Measurements from ENCODE around the gene TMEM221.

The TMEM221 gene

GRCh38 chr19:17471410-17472125, 23.1 kb upstream of the TMEM221 start:
- DNase-seq = no peak

DNA sequence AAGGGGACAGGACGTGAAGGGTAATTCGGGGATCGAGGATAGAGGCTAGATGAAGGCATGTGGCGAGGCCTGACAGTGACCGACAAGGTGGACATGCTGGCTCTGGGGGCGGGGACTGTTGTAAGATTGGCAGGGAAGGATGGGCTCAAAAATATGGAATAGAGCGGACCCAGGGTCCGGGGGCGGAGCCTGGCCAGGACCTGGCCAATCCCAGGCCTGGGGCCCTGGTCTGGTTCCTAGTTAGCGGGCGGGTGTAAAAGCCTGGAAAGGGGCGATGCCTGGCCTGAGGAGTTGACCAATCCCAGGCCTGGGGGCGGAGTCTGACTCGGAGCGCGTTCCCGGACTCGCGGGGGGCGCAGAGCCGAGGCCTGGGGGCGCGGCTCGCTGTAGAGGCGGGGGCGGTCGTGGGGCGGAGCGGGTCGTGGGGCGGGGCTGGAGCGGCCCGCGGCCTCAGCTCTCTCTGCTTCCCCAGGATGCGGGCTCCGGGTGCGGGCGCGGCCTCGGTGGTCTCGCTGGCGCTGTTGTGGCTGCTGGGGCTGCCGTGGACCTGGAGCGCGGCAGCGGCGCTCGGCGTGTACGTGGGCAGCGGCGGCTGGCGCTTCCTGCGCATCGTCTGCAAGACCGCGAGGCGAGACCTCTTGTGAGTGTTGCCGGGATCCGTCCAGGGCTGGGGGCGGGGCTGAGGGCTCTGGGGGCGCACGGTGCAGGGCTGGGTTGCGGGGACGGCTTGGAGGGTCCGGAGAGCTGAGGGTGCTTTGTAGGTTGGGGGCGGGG, 21.8 kb upstream of the TMEM221 start, which contains the start of gene SLC27A1:
Gene SLC27A1, plus strand, starts transcription at position 457 of the 774 bp plus-strand sequence. Its CDS starts 17 bp downstream, at position 474.
- peak; percentile 94 to 95 for DNase-seq

DNA sequence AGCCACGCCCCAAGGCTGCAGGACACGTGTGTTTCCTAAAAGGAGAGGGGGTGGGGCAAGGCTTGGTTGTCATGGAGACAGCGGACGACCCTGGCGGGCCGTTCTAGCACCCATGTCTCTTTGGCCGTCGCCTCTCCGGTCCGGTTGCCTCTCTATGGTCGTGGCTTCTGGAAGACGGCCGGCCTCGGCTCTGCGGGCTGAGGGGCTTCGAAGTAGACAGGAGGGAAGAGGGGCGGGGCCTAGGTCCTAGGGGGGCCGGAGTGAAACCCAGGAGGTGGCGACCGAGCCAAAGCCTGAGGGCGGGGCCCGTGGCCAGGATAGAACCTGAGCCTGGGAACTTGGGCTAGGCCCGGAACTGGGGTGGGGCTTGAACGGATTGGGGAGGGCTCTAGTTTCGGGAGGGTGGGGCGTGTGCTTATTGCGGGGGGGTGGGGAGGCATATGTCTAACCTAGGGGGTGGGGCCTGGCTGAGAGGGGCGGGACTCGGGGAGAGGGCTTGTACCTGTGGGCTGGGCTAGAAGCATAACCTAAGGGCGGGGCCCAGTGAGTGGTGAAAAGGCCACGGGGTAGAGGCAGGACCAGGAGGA, 21.1 kb upstream of the TMEM221 start:
- peak; percentile 85 to 86 for DNase-seq

DNA sequence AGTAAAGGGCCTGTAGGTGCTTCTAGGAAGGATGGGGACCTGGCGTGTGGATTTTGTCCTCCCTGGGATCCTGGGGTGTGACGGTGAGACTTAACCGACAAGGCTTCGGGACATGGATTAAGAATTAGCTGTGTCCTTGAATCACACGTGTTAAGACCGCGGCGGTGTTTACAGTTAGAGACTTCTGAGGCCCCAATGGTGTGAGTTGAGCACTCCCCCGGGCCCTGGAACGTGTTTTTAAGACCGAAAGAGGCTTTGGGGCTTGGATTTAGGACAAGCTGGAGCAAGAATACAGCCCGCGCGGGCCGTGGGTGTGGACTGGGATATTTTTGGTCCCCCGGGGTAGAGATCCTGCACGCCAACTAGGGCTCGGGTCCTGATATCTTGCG, 20.6 kb upstream of the TMEM221 start:
- no peak for DNase-seq

DNA sequence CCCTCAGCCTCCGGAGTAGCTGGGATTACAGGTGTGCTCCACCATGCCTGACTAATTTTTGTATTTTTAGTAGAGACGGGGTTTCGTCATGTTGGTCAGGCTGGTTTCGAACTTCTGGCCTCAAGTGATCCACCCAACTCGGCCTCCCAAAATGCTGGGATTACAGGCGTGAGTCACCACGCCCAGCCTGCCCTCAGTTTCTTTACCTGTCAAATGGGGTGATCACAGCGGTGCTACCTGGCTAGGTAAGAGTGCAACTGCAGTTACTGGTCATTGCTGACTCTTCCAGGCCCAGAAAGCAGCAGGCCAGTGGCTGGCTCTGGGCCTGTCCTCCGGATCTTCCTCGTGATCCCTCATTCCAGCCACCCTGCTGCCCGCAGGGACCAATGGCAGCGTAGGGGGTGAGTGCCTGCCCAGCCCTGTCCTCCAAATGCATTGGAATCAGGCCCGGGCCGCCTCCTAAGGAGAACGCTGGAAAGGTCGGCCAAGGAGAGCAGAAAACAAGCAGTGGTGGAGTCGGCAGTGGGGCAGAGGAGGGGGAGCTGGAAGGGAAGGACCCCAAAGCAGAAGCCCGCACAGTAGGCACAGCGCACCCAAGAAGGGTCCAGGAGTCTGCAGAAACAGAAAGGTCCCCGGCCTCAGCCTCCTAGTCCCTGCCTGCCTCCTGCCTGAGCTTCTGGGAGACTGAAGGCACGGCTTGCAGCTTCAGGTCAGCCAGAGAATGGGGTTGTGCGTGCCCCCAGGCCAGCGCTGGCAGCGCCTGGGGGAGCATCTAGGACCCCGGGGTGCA, 20.0 kb upstream of the TMEM221 start:
- no peak for DNase-seq

GRCh38 chr19:17467471-17468301, 19.2 kb upstream of the TMEM221 start:
- DNase-seq = no peak

GRCh38 chr19:17466487-17466850, 18.0 kb upstream of the TMEM221 start:
- DNase-seq = no peak

DNA sequence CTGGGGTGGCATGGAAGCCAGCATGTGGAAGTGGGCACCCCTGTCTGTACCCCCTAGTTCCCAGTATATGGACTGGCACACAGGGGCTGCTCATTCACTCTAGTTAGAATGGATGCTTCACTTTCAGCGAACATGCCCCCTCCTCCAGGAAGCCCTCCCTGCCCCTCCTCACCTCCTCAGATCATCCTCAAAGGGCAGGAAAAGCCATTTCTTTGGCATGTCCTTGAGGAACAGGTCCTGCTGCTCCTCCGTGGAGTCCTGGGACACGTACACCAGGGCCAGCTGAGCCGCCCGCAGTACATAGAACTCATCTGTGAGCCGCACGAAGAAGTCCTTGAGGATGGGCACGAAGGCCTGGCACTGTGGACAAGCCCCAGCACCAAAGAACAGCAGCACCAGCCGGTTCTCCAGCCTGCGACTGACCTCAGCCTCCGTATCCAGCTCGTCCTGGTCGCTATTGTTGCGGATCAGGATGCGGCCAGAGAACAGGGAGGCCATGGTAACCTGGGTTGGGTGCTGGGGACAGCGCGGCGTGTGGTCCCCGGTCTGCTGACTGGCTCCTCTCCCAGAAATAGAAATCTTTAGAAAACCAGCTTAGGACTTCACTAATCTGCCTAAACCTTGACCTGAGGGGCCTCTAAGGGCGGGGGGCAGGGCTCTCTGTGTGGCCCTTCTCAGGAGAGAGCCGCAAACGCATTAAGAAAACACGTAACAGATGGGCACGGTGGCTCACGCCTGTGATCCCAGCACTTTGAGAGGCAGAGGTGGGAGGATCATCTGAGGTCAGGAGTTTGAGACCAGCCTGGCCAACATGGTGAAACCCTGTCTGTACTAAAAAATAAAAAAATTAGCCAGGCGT, 12.1 kb upstream of the TMEM221 start, which contains the start of gene NXNL1:
Gene NXNL1, minus strand, starts transcription at position 555 of the 859 bp plus-strand sequence. Its CDS starts 57 bp downstream, at position 498.
- no peak for DNase-seq

DNA sequence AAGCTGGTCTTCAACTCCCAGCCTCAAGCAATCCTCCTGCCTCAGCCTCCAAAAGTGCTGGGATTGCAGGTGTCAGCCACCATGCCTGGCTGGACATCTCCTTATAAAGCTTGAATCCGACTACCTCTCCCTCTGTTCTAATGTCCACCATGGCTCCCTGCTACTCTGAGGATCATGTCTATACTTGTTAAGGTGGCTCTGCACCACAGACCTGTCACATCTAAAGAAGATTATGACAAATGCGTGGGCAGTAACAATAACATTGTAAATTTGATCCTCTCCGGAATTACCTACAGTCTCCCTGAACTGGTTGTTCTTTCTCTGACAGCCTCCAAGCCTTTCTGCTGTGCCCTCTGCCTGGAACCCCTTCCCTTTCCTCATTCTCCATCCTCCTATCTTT, 10.5 kb upstream of the TMEM221 start:
- DNase-seq = no peak

GRCh38 chr19:17457616-17458015, 9.1 kb upstream of the TMEM221 start:
- no peak for DNase-seq

DNA sequence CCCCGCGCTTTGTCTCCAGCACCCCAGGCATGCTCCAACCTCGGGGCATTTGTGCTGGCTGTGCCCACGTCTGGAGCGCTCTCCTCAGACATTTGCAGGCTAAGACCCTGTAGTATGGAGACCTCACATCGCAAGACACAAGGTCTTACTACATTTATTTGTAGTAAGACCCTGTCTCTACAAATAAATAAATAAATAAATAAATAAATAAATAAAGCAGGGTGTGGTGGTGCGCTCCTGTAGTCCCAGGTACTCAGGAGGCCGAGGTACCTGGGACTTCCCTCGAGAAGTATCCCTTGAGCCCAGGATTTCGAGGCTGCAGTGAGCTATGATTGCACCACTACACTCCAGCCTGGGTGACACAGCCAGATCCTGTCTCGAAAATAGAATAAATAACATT, 7.7 kb upstream of the TMEM221 start:
- no peak for DNase-seq

DNA sequence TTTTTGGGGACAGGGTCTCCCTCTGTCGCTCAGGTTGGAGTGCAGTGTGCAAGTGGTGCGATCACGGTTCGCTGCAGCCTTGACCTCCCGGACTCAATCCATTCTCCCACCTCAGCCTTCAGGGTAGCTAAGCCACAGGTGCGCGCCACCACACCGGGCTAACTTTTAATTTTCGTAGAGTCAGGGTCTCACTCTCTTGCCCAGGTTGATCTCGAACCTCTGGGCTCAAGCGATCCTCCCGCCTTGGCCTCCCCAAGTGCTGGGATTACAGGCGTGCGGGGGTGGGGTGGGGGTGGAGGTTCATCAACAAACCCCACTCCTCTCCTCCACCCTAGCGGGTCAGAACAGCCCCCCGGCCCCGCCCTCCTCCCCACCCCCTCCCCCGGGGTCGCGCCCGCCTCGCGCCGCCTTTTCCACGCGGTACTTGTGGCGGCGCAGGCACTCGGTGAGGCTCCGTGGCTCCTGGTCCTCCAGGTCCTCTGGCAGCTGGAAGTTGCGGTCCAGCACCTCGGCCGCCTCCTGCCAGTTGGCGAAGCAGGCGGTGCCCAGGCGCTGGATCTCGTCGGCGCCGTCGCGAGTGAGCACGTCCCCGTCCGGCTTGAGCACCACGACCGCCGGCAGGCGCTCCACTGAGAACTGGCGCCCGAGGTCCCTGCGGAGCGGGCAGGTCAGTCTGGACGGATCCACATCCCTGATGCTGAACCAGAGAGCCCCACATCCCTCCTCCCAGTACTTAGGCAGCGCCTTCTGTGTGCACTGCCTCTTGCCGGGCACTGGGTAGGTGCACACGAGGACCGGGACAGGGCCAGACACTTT, 7.0 kb upstream of the TMEM221 start:
- no peak for DNase-seq

DNA sequence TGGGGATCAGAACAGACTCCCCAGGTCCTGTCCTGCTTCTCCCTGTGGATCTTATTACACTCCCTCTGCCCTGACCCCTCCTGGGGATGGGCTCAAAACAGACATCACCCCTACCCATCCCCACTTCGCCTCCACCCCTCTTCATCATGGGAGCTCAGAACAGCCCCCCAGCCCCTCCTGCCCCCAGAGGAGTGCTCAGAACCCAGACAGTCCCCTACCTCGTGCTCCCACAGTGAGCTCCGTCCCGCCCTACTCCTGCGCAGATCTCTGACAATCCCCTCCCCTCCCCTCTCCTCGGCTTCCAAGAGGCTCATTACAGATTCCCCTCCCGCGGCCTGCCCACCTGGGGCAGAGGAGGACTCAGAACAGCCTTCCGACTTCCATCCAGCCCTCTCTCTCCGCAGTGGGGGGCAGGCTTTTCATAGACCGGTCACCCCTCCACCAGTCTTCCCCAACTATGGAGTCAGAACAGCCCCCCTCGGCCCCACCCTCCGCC, 6.2 kb upstream of the TMEM221 start:
- no peak for DNase-seq

DNA sequence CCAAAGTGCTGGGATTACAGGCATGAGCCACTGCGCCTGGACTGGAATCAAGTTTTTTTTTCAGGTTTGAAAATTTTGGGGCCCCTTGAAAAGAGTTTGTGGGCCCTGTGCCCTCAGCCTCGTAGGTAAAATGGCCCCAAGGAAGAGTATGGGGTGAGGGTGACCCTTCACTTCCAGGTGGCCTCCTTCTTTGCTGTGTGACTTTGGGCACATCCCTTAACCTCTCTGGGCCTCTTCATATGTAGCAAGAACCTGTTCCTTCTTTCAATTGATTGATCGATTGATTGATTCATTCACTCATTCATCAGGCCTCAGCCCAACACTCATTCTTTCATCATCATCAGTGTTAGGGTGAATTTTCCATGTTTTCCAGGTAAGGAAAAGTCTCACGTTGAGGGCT, 3.4 kb upstream of the TMEM221 start:
- DNase-seq = no peak

- peak; percentile 8 to 36 for DNase-seq
These were observed 2.0 kb upstream of the TMEM221 start for GRCh38 chr19:17450264-17451075.

GRCh38 chr19:17447704-17448130, 751 bp downstream of the TMEM221 start:
- DNase-seq = no peak

GRCh38 chr19:17445526-17446165, 2.8 kb downstream of the TMEM221 start:
- no peak for DNase-seq

DNA sequence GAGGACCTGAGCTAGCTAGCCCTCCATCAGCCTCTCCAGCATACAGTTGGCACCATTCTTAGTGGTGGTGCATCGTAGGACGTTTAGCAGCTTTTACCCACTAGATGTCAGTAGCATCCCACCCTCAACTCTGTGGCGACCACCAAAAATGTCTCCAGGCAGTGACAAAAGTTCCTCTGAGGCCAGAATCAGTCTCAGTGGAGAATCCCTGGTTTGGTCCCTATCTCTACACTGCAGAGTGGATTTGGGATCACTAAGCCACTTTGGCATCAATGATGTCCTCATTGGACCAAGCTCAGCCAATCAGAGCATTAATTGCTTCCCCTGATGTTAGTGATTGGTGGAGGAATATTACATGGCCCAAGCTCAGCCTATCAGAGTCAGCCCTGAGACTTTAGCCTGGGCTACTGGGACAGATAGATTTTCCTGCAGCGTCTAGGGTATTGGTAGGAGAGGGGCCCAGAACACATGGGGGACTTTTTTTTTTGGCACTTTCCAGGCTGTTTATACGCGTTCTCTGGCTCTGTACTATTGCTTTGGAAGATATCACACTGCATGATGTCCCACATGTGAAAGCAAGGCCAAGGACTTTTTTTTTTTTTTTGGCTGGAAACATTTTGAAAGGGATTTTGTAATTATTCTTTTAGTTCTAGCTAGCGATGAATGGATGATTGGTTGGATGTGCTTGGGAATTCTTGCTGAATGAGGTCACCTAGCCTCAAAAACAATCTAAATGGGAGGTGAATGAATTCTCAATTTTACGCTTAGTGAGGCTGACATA, 7.0 kb downstream of the TMEM221 start:
- peak; percentile 21 to 38 for DNase-seq

Data from AML-193 (cell line).